KMS-11 (cell line): ENCODE data around the gene CPVL.

ENCODE experiments used
- H2AFZ ChIP-seq: fragments of 200-600 bp; sonication (generic); 2 replicates; pipeline ENCODE4 v1.6.1; 2016; ENCODE audit warnings: antibody characterized with exemption, mixed run types, low read depth
- H3K27ac ChIP-seq: fragments of 200-600 bp; sonication (generic); 2 replicates; pipeline ENCODE4 v1.6.1; 2016; ENCODE audit warnings: mild to moderate bottlenecking, mixed run types
- H3K27me3 ChIP-seq: fragments of 200-600 bp; sonication (generic); 2 replicates; pipeline ENCODE4 v1.6.1; 2017; ENCODE audit warnings: mild to moderate bottlenecking, low read depth, mixed run types, moderate library complexity; ENCODE audit not compliant: insufficient read depth
- H3K36me3 ChIP-seq: fragments of 200-600 bp; sonication (generic); 2 replicates; pipeline ENCODE4 v1.6.1; 2017; ENCODE audit warnings: mild to moderate bottlenecking, mixed run types; ENCODE audit not compliant: insufficient read depth
- H3K4me1 ChIP-seq: fragments of 200-600 bp; sonication (generic); 2 replicates; pipeline ENCODE4 v1.6.1; 2016; ENCODE audit warnings: mild to moderate bottlenecking, low read depth, mixed run types; ENCODE audit not compliant: poor library complexity, severe bottlenecking
- H3K4me2 ChIP-seq: fragments of 200-600 bp; sonication (generic); 2 replicates; pipeline ENCODE4 v1.7.0; 2016; ENCODE audit warnings: mild to moderate bottlenecking, mixed run types
- H3K4me3 ChIP-seq: fragments of 200-600 bp; sonication (generic); IDR thresholded peaks from 2 replicates; pipeline ENCODE4 v1.6.1; 2017; ENCODE audit warnings: low read depth, low read length, mixed read lengths; ENCODE audit not compliant: insufficient read depth
- H3K79me2 ChIP-seq: fragments of 200-600 bp; sonication (generic); 2 replicates; pipeline ENCODE4 v1.6.1; 2016; ENCODE audit warnings: low read depth, mixed run types; ENCODE audit not compliant: insufficient read depth
- H3K9ac ChIP-seq: fragments of 200-600 bp; sonication (generic); 2 replicates; pipeline ENCODE4 v1.6.1; 2016; ENCODE audit warnings: mild to moderate bottlenecking, mixed run types
- H4K20me1 ChIP-seq: fragments of 200-600 bp; sonication (generic); 2 replicates; pipeline ENCODE4 v1.6.1; 2016; ENCODE audit warnings: mild to moderate bottlenecking, mixed run types; ENCODE audit not compliant: insufficient read depth
- CTCF ChIP-seq: fragments of 200-600 bp; sonication (generic); conservative IDR thresholded peaks from 2 replicates; pipeline ENCODE4 v1.6.1; 2017; ENCODE audit warnings: low read depth, mild to moderate bottlenecking, antibody characterized with exemption, low read length, moderate library complexity, mixed read lengths

CPVL gene

DNA sequence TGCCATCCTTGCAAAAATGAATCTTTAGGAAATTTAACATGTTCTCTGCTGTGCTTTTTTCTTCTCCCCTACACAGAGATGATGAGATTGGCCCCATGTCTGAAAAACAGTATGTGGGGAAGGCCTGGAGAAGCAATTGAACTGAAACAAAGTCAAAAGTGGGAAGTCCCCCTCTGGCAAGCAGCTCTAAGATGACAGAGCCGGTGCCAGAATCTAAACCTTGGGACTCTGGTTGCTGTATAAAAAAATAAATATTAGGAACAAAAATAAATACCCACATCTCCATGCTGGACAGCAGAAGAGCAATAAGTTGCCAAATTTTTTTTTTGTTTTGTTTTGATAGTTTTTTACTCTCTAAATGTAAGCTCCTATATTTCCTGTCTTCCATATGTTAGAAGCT lies 136.4 kb downstream of the CPVL start:
- H3K27ac ChIP-seq: no peak overlapping the region
- H3K9ac ChIP-seq: no peak overlapping the region
- H3K27me3 ChIP-seq: no peaks in the 10 kb centered on the region
- no peaks in the 10 kb centered on the region for H3K79me2 ChIP-seq
- H3K4me3 ChIP-seq: no peak overlapping the region
- H3K4me2 ChIP-seq: no peak overlapping the region
- H3K4me1 ChIP-seq: no peaks in the 10 kb centered on the region
- H3K36me3 ChIP-seq: no peaks in the 10 kb centered on the region
- no peak overlapping the region for H2AFZ ChIP-seq
- TF ChIP-seq CTCF: no peak
- no peaks in the 10 kb centered on the region for H4K20me1 ChIP-seq

- no peak overlapping the region for H3K9ac ChIP-seq
- H3K79me2 ChIP-seq: no peaks in the 10 kb centered on the region
- no peaks in the 10 kb centered on the region for H3K36me3 ChIP-seq
- H3K4me1 ChIP-seq: no peaks in the 10 kb centered on the region
- no peak overlapping the region for H3K4me2 ChIP-seq
- H4K20me1 ChIP-seq: no peaks in the 10 kb centered on the region
- TF ChIP-seq CTCF: no peak
- H3K27ac ChIP-seq: no peak overlapping the region
- H2AFZ ChIP-seq: no peak overlapping the region
- H3K27me3 ChIP-seq: no peaks in the 10 kb centered on the region
- no peak overlapping the region for H3K4me3 ChIP-seq
Observed at GRCh38 chr7:29008590-29008989, 137.7 kb downstream of the CPVL start.

DNA sequence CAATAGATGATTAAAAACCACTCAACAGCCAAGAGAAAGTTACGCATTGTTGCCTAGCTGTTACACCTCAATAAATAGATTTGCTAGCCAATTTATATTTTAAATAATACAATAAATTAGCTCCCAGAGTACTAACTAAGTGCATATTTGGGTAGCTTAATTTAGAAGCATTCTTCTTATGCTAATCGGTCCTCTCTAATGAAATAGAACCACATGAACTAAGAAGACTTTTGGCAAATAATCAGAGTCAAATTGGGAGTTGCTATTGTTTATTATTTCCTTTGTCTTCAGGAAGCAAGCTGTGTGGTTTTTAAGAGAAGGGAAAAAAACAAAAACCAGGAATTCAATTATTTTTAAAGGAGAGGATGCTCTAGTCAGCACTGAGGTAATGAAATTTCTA lies 139.2 kb downstream of the CPVL start:
- no peak overlapping the region for H3K27ac ChIP-seq
- no peaks in the 10 kb centered on the region for H3K4me1 ChIP-seq
- no peak overlapping the region for H3K4me3 ChIP-seq
- no peak overlapping the region for H3K9ac ChIP-seq
- no peak for TF ChIP-seq CTCF
- H3K36me3 ChIP-seq: no peaks in the 10 kb centered on the region
- H3K4me2 ChIP-seq: no peak overlapping the region
- H3K79me2 ChIP-seq: no peaks in the 10 kb centered on the region
- H3K27me3 ChIP-seq: no peaks in the 10 kb centered on the region
- no peak overlapping the region for H2AFZ ChIP-seq
- no peaks in the 10 kb centered on the region for H4K20me1 ChIP-seq

DNA sequence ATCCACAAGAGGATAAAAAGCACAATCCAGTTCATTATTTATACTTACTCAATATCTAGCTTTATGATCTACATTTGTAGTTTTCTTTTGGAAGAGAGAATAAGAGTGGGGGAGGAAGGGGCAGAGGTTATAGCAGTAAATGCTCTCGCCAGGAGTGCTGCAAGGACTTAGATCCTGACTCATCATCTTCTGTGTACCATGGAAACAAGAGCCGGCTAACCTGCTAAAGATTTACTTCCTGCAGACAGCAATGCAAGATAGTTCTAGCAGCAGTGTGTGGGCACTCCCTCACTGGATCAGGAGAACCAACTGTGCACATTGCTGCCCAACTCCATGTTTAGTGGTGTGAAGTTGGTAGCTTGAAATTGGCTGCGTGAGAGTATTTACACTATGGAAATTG lies 140.5 kb downstream of the CPVL start:
- Histone ChIP-seq H4K20me1 (no peaks in the 10 kb centered on the region), H2AFZ (no peak overlapping the region), H3K4me3 (no peak overlapping the region), H3K36me3 (no peaks in the 10 kb centered on the region), H3K4me2 (no peak overlapping the region), H3K9ac (no peak overlapping the region), H3K79me2 (no peaks in the 10 kb centered on the region), H3K27ac (no peak overlapping the region), H3K4me1 (no peaks in the 10 kb centered on the region), H3K27me3 (no peaks in the 10 kb centered on the region)
- TF ChIP-seq CTCF: no peak

GRCh38 chr7:29005406-29005805 lies 140.9 kb downstream of the CPVL start:
- no peak overlapping the region for H3K4me2 ChIP-seq
- H3K4me1 ChIP-seq: no peaks in the 10 kb centered on the region
- no peaks in the 10 kb centered on the region for H3K79me2 ChIP-seq
- H3K27me3 ChIP-seq: no peaks in the 10 kb centered on the region
- no peaks in the 10 kb centered on the region for H3K36me3 ChIP-seq
- no peaks in the 10 kb centered on the region for H4K20me1 ChIP-seq
- no peak overlapping the region for H2AFZ ChIP-seq
- no peak overlapping the region for H3K27ac ChIP-seq
- no peak for TF ChIP-seq CTCF
- H3K9ac ChIP-seq: no peak overlapping the region
- no peak overlapping the region for H3K4me3 ChIP-seq
